HepG2 (cell line): ENCODE results near the gene KDM3A. TPM values are rescaled to one million over a fixed set of nuclear protein-coding genes. Genes with fewer than 3 reads are reported as not detected.

Experiments
- ATAC-seq: fragments of 200-7000 bp; cut with Tn5 transposase; 3 replicates; pipeline ENCODE4 v1.9.1; 2020; ENCODE audit warnings: mild to moderate bottlenecking, moderate library complexity
- BruUV-seq: library from RNA; stranded (reverse); fragments of 400-500 nt; replicated peaks from 2 replicates; lab custom pipeline; 2021; lab: Mats Ljungman, UMichigan
- CTCF ChIA-PET: fragments of 300-600 bp; formaldehyde crosslinking; extraction: SDS; loops from one replicate; lab custom pipeline; 2021; ENCODE audit warnings: low total read pairs, inconsistent platforms, low intra/inter-chr PET ratio; lab: Yijun Ruan, JAX
- POLR2A ChIA-PET: fragments of 350-600 bp; sonication (Branson Sonifier 250); formaldehyde crosslinking; loops from one replicate; lab custom pipeline; 2020; ENCODE audit warnings: antibody characterized with exemption, inconsistent platforms; lab: Yijun Ruan, JAX
- DNase-seq: peaks from one replicate; pipeline ENCODE4 v3.0.0-alpha.2; 2015; ENCODE audit warnings: low spot score
- FAIRE-seq: peaks from 3 replicates; lab custom pipeline; 2011; peaks lifted over from hg19 to GRCh38; lab: Jason Lieb, UNC
- H2AFZ ChIP-seq: one replicate; pipeline ENCODE4 v1.6.1; 2011; ENCODE audit warnings: low read length, inconsistent platforms
- H3K27ac ChIP-seq: fragments of 300-600 bp; 3 replicates; pipeline ENCODE4 v1.8.0; 2011; ENCODE audit warnings: mixed run types, mild to moderate bottlenecking, mixed read lengths, low read length, inconsistent platforms; ENCODE audit not compliant: insufficient read depth; ENCODE audit errors: extremely low read length
- H3K27me3 ChIP-seq, 2 experiments: fragments of 200-600 bp in 1 of 2; 2 replicates in 1 of 2; 3 replicates in 1 of 2; pipeline versions ENCODE4 v1.6.0 to v1.8.0; 2011; ENCODE audit warnings: low read length in 2 of 2, mild to moderate bottlenecking in 2 of 2, moderate library complexity in 2 of 2, inconsistent platforms in 1 of 2; ENCODE audit not compliant: insufficient read depth in 2 of 2, control insufficient read depth in 1 of 2
- H3K36me3 ChIP-seq, 2 experiments: fragments of 200-600 bp in 1 of 2; replicated peaks in 1 of 2; 2 replicates in 1 of 2; 3 replicates in 1 of 2; pipeline versions ENCODE4 v1.5.1 to v1.8.0; 2011; ENCODE audit warnings: low read length in 2 of 2, inconsistent platforms in 1 of 2; ENCODE audit not compliant: insufficient read depth in 2 of 2, control insufficient read depth in 1 of 2
- H3K4me1 ChIP-seq: 2 replicates; pipeline ENCODE4 v1.5.1; 2012; ENCODE audit warnings: low read length, inconsistent platforms; ENCODE audit not compliant: insufficient read depth
- H3K4me2 ChIP-seq: 2 replicates; pipeline ENCODE4 v1.6.0; 2011; ENCODE audit warnings: low read depth, low read length, inconsistent platforms
- H3K4me3 ChIP-seq, 3 experiments: fragments of 200-600 bp in 1 of 3; sonication (generic), shearing (Covaris generic) in 1 of 3; replicated peaks in 1 of 3; 2 replicates each; pipeline ENCODE4 v1.5.1; 2011 to 2016; ENCODE audit warnings: low read length in 3 of 3, inconsistent platforms in 2 of 3, low read depth in 2 of 3, mild to moderate bottlenecking in 2 of 3, control low read depth in 1 of 3, mixed read lengths in 1 of 3; ENCODE audit not compliant: insufficient read depth in 1 of 3
- H3K79me2 ChIP-seq: one replicate; pipeline ENCODE4 v1.6.1; 2011; ENCODE audit warnings: low read length, inconsistent platforms; ENCODE audit not compliant: insufficient read depth
- H3K9ac ChIP-seq: 2 replicates; pipeline ENCODE4 v1.6.0; 2011; ENCODE audit warnings: mild to moderate bottlenecking, low read depth, low read length, inconsistent platforms; ENCODE audit not compliant: insufficient read depth
- H3K9me3 ChIP-seq: 2 replicates; pipeline ENCODE4 v1.5.1; 2012; ENCODE audit warnings: mild to moderate bottlenecking, low read length
- H4K20me1 ChIP-seq: 2 replicates; pipeline ENCODE4 v1.6.0; 2011; ENCODE audit warnings: inconsistent platforms, mild to moderate bottlenecking, low read length, moderate library complexity; ENCODE audit not compliant: insufficient read depth
- CREBL2 ChIP-seq: sonication (generic); formaldehyde crosslinking; IDR thresholded peaks from 2 replicates; pipeline ENCODE4 v1.8.1; 2023; ENCODE audit warnings: missing genetic modification reagents, mild to moderate bottlenecking, borderline replicate concordance
- FUBP1 ChIP-seq: sonication (generic); formaldehyde crosslinking; IDR thresholded peaks from 2 replicates; pipeline ENCODE4 v1.5.1; 2020; ENCODE audit warnings: missing genetic modification reagents, mild to moderate bottlenecking, borderline replicate concordance
- HOXD1 ChIP-seq: sonication (generic); formaldehyde crosslinking; IDR thresholded peaks from 2 replicates; pipeline ENCODE4 v1.5.0; 2020; ENCODE audit warnings: missing genetic modification reagents
- KLF6 ChIP-seq: IDR thresholded peaks from 2 replicates; pipeline ENCODE4 v1.8.0; 2016; ENCODE audit warnings: missing biosample characterization, missing genetic modification reagents
- MAFF ChIP-seq: IDR thresholded peaks from 2 replicates; pipeline ENCODE4 v1.6.1; 2011; ENCODE audit warnings: low read depth, low read length, improper control_type of control experiment
- MAFK ChIP-seq, 2 experiments: IDR thresholded peaks in 1 of 2; conservative IDR thresholded peaks in 1 of 2; 2 replicates each; pipeline ENCODE4 v1.6.1; 2011; ENCODE audit warnings: improper control_type of control experiment in 2 of 2, low read length in 2 of 2
- MLXIP ChIP-seq: sonication (generic); formaldehyde crosslinking; IDR thresholded peaks from 2 replicates; pipeline ENCODE4 v1.9.0; 2021; ENCODE audit warnings: missing genetic modification reagents, borderline replicate concordance
- SP2 ChIP-seq: sonication (generic); formaldehyde crosslinking; IDR thresholded peaks from 2 replicates; pipeline ENCODE4 v1.5.1; 2020; ENCODE audit warnings: mild to moderate bottlenecking, missing genetic modification reagents
- ZFP1 ChIP-seq: IDR thresholded peaks from 2 replicates; pipeline ENCODE4 v1.6.1; 2016
- in situ Hi-C: cut with HindIII; loops from 2 replicates; pipeline ENCODE4 v1.10.0; 2017; ENCODE audit warnings: low pct_unique_long_range_greater_than_20kb; ENCODE audit not compliant: extremely low pct_ligation_motif_present
- intact Hi-C: fragments of 100-400 bp; cut with micrococcal nuclease; formaldehyde crosslinking; loops from one replicate; pipeline ENCODE4 v1.10.0; 2022; ENCODE audit not compliant: unreplicated experiment
- polyA plus RNA-seq, 8 experiments: library from polyadenylated mRNA; depleted of rRNA in 3 of 8; stranded (reverse) in 7 of 8; unstranded in 1 of 8; fragments of >200 nt; fragmentation: Illumina TruSeq in 4 of 8; extraction: Trizol in 4 of 8; gene quantifications; 2 replicates each; pipeline versions ENCODE4 v1.2.1 to v1.2.3, GENCODE V29; 2011 to 2016; ENCODE audit warnings: low read depth in 4 of 8, missing spikeins in 1 of 8, mixed read lengths in 1 of 8; ENCODE audit not compliant: insufficient read depth in 1 of 8
- total RNA-seq, 5 experiments: library from RNA; depleted of rRNA; stranded (reverse); fragments of >200 nt; fragmentation: Illumina TruSeq; extraction: Trizol; gene quantifications; 2 replicates each; pipeline ENCODE4 v1.2.3, GENCODE V29; 2016; ENCODE audit warnings: low read depth in 1 of 5

KDM3A gene
- total and polyA plus RNA-seq, 2 of the 13 experiments (the other 11 are each of a cell fraction or from before 2014, with no cell fraction given) = 21.0 to 70.2 TPM

- no peak for TF ChIP-seq MLXIP (CRISPR knock-in tag)
- no peak for TF ChIP-seq CREBL2 (CRISPR knock-in tag)
- TF ChIP-seq FUBP1 = no peak
- no peak for TF ChIP-seq HOXD1 (CRISPR knock-in tag)
- no peak for TF ChIP-seq ZFP1 (CRISPR knock-in tag)
- TF ChIP-seq SP2 (CRISPR knock-in tag) = no peak
- TF ChIP-seq, all 625 proteins: peak for 0
Measured at GRCh38 chr2:86433137-86433536, 8.0 kb upstream of the KDM3A start (continued).

- POLR2A ChIA-PET = no interaction called here
- no TSS peak for BruUV-seq
Measured at GRCh38 chr2:86434290-86434689, 6.9 kb upstream of the KDM3A start.

More at GRCh38 chr2:86434290-86434689, 6.9 kb upstream of the KDM3A start:
- H3K9me3 ChIP-seq = peaks cover 18% of the 10 kb centered on the region
- no peak overlapping the region for H3K4me2 ChIP-seq
- no peak overlapping the region for H3K9ac ChIP-seq
- TF ChIP-seq KLF6 (CRISPR knock-in tag) (no peak), MAFF (peak; percentile 93), MAFK (conservative IDR thresholded peaks at IDR 0.05 in 1 of 2, IDR thresholded peaks at IDR 0.05 in 1 of 2; ENCODE audit: low read length in 2 of 2) (peak; percentile 91 to 96)
- DNase-seq = no peak
- FAIRE-seq = no peak
- no peaks in the 10 kb centered on the region for H3K36me3 ChIP-seq
- H3K4me3 ChIP-seq = no peak overlapping the region
- H3K79me2 ChIP-seq = no peaks in the 10 kb centered on the region
- H4K20me1 ChIP-seq = no peaks in the 10 kb centered on the region
- ATAC-seq = no peak
- intact Hi-C loops = no loop called here
- CTCF ChIA-PET = no interaction called here
- in situ Hi-C loops = no loop called here
- peaks cover 0 to 12% of the 10 kb centered on the region in 2 experiments; a peak in 2 of 5 replicates for H3K27me3 ChIP-seq
- no peaks in the 10 kb centered on the region for H3K4me1 ChIP-seq
- H3K27ac ChIP-seq = no peak overlapping the region
- H2AFZ ChIP-seq = no peak overlapping the region
